Activated CD8-positive, alpha-beta memory T cell treated with anti-CD3 and anti-CD28 coated beads, Interleukin-2, amount 50 U/mL, for 24 hours (primary cell): ENCODE measurements around the gene FASTKD2.

Experiments used
- DNase-seq: peaks from one replicate; pipeline ENCODE4 v3.0.0-alpha.2; 2020; ENCODE audit errors: extremely low read depth

Gene FASTKD2

GRCh38 chr2:206765242-206766056, at the start of gene FASTKD2, which contains the start of gene MDH1B:
Gene FASTKD2, plus strand, starts transcription at chr2:206765606. Its CDS starts 1,088 bp downstream, at chr2:206766694.
Gene MDH1B, minus strand, starts transcription at chr2:206765328. Its CDS starts 57 bp downstream, at chr2:206765271.
- peak; percentile 76 for DNase-seq

DNA sequence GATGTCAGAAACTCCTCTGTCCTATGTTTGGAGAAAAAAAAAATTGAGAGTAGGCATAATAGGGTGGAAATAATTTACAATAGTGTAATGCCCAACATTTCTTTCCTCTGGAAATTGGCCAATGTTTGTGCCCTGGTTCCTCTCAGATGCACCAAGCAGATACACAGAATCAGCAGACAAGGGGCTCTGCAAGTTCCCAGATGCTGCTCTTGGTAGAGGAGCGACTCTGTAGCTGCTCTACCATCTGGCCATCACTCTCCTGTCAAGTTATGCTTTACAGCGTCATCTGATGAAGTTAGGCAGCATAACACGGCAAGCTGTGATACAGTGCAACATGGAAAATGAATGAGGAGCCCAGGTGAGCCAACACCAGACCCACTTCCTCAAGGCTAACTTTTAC, 48.8 kb upstream of the FASTKD2 start:
- no peak for DNase-seq

- no peak for DNase-seq
Observed at GRCh38 chr2:206718296-206718695, 47.1 kb upstream of the FASTKD2 start, which contains the start of gene DYTN. Gene DYTN, minus strand, starts transcription at chr2:206718396. Its CDS starts 117 bp downstream, at chr2:206718279.

- DNase-seq = no peak
Observed at GRCh38 chr2:206721256-206721920, 44.0 kb upstream of the FASTKD2 start.

DNA sequence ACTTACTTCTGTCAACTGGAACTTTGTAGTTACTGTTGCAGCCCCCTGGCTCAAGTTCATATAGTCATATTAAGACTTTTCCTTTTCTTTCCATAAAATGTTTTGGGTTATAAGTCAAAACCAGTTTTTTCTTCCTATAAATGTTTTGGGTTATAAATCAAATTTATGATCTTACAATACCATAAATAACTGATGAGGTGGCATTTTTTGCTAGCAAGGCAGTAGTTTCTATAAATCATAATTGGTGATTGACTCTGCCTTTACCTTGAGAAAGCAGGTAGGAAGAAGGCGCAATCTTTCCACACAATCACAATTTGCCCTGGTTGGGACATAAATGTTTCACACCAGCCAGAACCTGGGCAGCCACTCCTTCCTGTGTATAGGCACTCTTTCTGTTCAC, 42.1 kb upstream of the FASTKD2 start:
- DNase-seq = no peak

GRCh38 chr2:206727287-206727686, 38.1 kb upstream of the FASTKD2 start:
- DNase-seq = no peak

GRCh38 chr2:206728277-206729199, 36.9 kb upstream of the FASTKD2 start:
- no peak for DNase-seq

- DNase-seq = no peak
Observed at GRCh38 chr2:206733341-206733740, 32.1 kb upstream of the FASTKD2 start.

GRCh38 chr2:206736935-206737334, 28.5 kb upstream of the FASTKD2 start:
- DNase-seq = no peak

GRCh38 chr2:206739271-206739670, 26.1 kb upstream of the FASTKD2 start:
- DNase-seq = no peak

- DNase-seq = no peak
Observed at GRCh38 chr2:206740800-206741199, 24.6 kb upstream of the FASTKD2 start.

DNA sequence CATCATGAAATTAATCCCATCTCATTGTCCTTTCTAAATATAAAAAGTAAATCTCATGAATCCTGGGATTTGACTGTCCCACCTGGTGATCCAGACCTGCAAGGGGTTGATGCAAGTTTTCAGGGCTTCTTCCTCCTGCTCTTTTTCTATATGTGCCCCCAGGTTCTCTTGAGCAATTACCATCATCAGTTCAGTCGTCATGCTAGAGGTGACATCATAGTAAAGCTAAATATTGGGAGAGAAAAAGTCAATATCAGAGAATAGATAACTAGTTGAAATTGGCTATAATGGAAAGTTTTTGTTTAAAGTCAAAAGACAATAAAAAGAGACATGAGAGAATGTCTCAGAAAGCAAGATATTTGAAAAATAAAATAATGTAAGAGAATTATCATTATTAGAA, 8.6 kb upstream of the FASTKD2 start:
- no peak for DNase-seq

DNA sequence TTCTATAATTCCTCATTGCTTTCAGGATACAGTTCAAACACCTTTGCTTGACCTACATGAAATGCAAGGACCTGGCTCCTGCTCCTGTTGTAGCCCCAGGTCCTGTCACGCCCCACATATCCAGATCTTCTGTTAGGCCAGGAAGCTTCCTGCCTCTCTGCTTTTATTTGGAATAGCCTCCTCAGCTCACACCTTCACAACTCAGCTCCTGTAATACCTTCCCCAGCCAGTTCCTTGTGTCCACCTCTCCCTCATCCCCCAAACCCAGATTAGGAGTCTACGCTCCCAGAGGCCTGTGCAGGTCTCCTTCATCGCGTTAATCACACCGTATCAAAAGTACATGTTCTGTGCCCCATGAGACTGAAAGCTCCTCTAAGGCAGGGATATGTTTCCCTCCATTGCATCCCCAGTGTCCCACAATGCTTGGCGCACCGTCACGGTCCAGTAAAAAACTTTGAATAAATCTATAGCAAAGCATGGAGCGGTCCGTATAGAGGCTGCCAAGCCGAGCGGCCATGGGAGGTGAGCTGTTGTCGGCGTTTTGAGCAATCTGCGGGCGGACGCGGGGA, 649 bp upstream of the FASTKD2 start:
- DNase-seq = no peak

- DNase-seq = no peak
Observed at GRCh38 chr2:206766057-206766930, 888 bp downstream of the FASTKD2 start.

- no peak for DNase-seq
Observed at GRCh38 chr2:206774871-206775270, 9.5 kb downstream of the FASTKD2 start.

DNA sequence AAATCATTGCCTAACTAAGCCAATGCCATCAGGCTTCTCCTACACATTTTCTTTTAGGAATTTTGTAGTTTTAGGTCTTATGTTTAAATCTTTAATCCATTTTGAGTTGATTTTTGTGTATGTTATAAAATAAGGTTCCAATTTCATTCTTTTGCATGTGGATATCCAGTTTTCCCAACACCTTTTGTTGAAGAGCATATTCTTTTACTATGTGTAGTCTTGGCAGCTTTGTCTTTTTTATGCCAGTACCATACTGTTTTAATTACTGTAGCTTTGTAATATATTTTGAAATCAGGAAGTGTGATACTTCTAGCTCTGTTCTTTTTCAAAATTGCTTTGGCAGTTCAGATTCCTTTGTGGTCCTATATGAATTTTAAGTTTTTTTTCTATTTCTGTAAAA, 11.0 kb downstream of the FASTKD2 start:
- DNase-seq = no peak

- no peak for DNase-seq
Observed at GRCh38 chr2:206780671-206781070, 15.3 kb downstream of the FASTKD2 start.

DNA sequence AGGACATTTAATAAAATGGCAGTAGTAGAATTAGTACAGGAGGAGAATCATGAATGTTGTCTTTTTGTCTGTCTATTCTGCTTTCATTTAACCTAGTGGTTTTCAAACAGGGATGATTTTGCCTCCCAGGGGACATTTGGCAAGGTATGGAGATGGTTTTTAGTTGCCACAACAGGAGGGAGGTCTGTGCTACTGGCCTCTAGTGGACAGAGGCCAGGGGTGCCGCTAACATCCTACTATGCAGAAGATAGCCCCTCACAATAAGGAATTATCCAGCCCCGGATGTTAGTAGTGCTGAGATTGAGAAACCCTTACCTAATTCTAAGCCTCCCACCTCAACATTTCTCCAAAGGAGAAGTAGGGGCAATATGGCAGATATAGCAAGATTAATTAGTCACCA, 18.3 kb downstream of the FASTKD2 start:
- no peak for DNase-seq

DNA sequence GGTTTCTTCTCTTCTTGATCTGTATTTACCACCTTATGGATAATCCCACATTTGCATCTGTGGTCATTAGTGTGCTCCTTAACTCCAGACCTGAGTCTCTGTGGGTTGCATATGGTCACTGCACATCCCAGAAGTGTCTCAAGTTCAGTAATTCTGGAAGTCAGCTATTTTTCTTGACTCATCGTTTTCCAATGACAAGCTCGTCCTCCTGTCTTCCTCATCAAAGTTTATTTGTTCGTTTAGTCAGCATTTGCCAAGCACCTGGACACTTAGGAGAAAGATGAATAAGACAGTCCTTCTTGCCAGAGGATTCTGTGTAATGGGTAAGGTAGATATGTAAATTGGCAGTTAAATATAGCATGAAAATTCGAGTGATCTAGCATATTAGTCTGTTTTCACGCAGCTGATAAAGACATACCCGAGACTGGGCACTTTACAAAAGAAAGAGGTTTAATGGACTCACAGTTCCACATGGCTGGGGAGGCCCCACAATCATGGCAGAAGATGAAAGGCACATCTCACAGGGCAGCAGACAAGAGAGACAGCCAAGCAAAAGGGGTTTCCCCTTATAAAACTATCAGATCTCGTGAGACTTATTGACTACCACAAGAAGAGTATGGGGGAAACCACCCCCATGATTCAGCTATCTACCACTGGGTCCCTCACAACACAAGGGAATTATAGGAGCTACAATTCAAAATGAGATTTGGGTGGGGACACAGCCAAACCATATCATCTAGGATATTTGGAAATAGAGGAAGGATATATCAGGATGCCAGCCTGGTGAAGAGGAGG, 19.4 kb downstream of the FASTKD2 start:
- no peak for DNase-seq
